H1 (cell line): ENCODE data around the gene AHR. TPM values are rescaled to one million over a fixed set of nuclear protein-coding genes. Genes with fewer than 3 reads are reported as not detected.

ENCODE experiments used
- CBX5 ChIP-seq: fragments of 300-800, 300-1000 bp; sonication (generic); IDR thresholded peaks from 2 replicates; pipeline ENCODE4 v1.7.1; 2016; ENCODE audit warnings: antibody characterized with exemption, low read length, low read depth
- EP300 ChIP-seq, 2 experiments: IDR thresholded peaks; 1 replicate in 1 of 2; 2 replicates in 1 of 2; pipeline ENCODE4 v1.6.1; 2011 to 2012; ENCODE audit warnings: low read depth in 2 of 2, low read length in 2 of 2, mild to moderate bottlenecking in 2 of 2, borderline replicate concordance in 1 of 2, inconsistent platforms in 1 of 2, moderate library complexity in 1 of 2
- MAFK ChIP-seq: IDR thresholded peaks from 2 replicates; pipeline ENCODE4 v1.6.1; 2012; ENCODE audit warnings: low read depth, mild to moderate bottlenecking, improper control_type of control experiment, low read length
- POLR2A ChIP-seq, 2 experiments: IDR thresholded peaks; 1 replicate in 1 of 2; 2 replicates in 1 of 2; pipeline ENCODE4 v1.6.1; 2011; ENCODE audit warnings: low read depth in 2 of 2, low read length in 2 of 2, mild to moderate bottlenecking in 2 of 2; ENCODE audit errors: control extremely low read depth in 1 of 2
- TBP ChIP-seq: IDR thresholded peaks from 2 replicates; pipeline ENCODE4 v1.6.1; 2011; ENCODE audit warnings: low read depth, low read length, improper control_type of control experiment
- polyA plus RNA-seq, 7 experiments: library from polyadenylated mRNA; depleted of rRNA in 3 of 7; stranded (reverse) in 5 of 7; unstranded in 2 of 7; fragments of >200 nt in 5 of 7; fragments of 200-250 nt in 2 of 7; gene quantifications; 1 replicate in 5 of 7; 2 replicates in 1 of 7; 4 replicates in 1 of 7; pipeline versions ENCODE4 v1.2.1 to v1.2.3, GENCODE V29; 2011 to 2013; ENCODE audit warnings: missing spikeins in 2 of 7, mixed read lengths in 2 of 7
- total RNA-seq: library from RNA; stranded (reverse); fragmentation: NEBNext Ultra II Directional; extraction: Animal tissue kit (Norgen Biotek cat#: 25700); gene quantifications from 2 replicates; pipeline ENCODE4 v1.2.1, GENCODE V29; 2021

The AHR gene
- total and polyA plus RNA-seq, 2 of the 8 experiments (the other 6 are each of a cell fraction or from before 2014, with no cell fraction given), result 1.4 to 9.7 TPM

GRCh38 chr7:17298102-17298839 is at the start of gene AHR (continued):
- TF ChIP-seq MAFK (no peak), CBX5 (no peak), TBP (peak; percentile 55; the same call in 1 of the 2 replicates), EP300 (IDR thresholded peaks at IDR 0.05; ENCODE audit: borderline replicate concordance in 1 of 2, low read depth in 2 of 2, low read length in 2 of 2) (no peak), POLR2A (IDR thresholded peaks at IDR 0.05; ENCODE audit: control extremely low read depth in 1 of 2, low read depth in 2 of 2, low read length in 2 of 2) (peak; percentile 89 to 94)
